Measurements from ENCODE around the gene FGB. TPM values are rescaled to one million over a fixed set of nuclear protein-coding genes. Genes with fewer than 3 reads are reported as not detected.
A peak's percentile ranks its signal among the peaks of the same experiment; 100 is the strongest.

Gene FGB
- total and polyA plus RNA-seq, 2 of the 13 experiments (the other 11 are each of a cell fraction or from before 2014, with no cell fraction given): 226 to 784 TPM

GRCh38 chr4:154559494-154560418, 3.1 kb upstream of the FGB start (continued):
- TF ChIP-seq ZNF318 (CRISPR knock-in tag; IDR thresholded peaks at IDR 0.05): no peak
- TF ChIP-seq ZFY (CRISPR knock-in tag; IDR thresholded peaks at IDR 0.05): no peak
- TF ChIP-seq ZNF280B (CRISPR knock-in tag; IDR thresholded peaks at IDR 0.05; ENCODE audit: borderline replicate concordance): no peak
- TF ChIP-seq CEBPB (IDR thresholded peaks at IDR 0.05; ENCODE audit: borderline replicate concordance, low read depth, low read length): peak; percentile 89; the same call in 1 of the 2 replicates
- no peak for TF ChIP-seq SATB2 (CRISPR knock-in tag; IDR thresholded peaks at IDR 0.05)
- no peak for TF ChIP-seq TEAD2 (CRISPR knock-in tag; IDR thresholded peaks at IDR 0.05)
- TF ChIP-seq RFXANK (CRISPR knock-in tag; IDR thresholded peaks at IDR 0.05): no peak
- no peak for TF ChIP-seq THYN1 (CRISPR knock-in tag; IDR thresholded peaks at IDR 0.05; ENCODE audit: borderline replicate concordance, low read depth)
- TF ChIP-seq TRAFD1 (CRISPR knock-in tag; IDR thresholded peaks at IDR 0.05; ENCODE audit: borderline replicate concordance): no peak
- TF ChIP-seq MYPOP (CRISPR knock-in tag; IDR thresholded peaks at IDR 0.05): no peak
- no peak for TF ChIP-seq KAT2B (IDR thresholded peaks at IDR 0.05; ENCODE audit: borderline replicate concordance, low read depth, low read length)
- 0 out of 2 replicates have a peak, but pooled peaks have one; percentile 40 for TF ChIP-seq NCOA5 (CRISPR knock-in tag; IDR thresholded peaks at IDR 0.05)
- TF ChIP-seq TOPORS (CRISPR knock-in tag; IDR thresholded peaks at IDR 0.05): 0 out of 2 replicates have a peak, but pooled peaks have one; percentile 28
- TF ChIP-seq ZMYM3 (CRISPR knock-in tag; IDR thresholded peaks at IDR 0.05): no peak
- TF ChIP-seq FOXC1 (CRISPR knock-in tag; IDR thresholded peaks at IDR 0.05; ENCODE audit: borderline replicate concordance): no peak
- no peak for TF ChIP-seq KDM2A (CRISPR knock-in tag; IDR thresholded peaks at IDR 0.05; ENCODE audit: borderline replicate concordance, low read depth)
